ENCODE results near the gene ANKRD17.
A peak's percentile ranks its signal among the peaks of the same experiment; 100 is the strongest.

Gene ANKRD17

DNA sequence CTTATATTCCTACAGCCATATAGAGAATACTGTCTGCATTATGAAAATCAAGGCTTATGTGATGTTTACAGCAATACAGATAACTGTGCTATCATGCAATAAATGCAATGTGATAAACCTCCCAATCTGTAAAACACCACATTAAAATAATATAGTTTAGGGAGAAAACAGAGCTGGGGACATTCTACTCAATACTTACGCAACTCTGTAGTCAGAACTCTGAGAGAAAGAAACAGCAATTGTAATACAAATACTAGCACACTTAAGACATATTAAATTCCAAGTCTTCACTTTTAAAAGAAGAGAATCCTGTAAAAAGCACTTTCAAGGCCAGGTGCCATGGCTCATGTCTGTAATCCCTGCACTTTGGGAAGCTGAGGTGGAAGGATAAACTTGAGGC is 61.4 kb downstream of the ANKRD17 start:
- DNase-seq, result no peak

DNA sequence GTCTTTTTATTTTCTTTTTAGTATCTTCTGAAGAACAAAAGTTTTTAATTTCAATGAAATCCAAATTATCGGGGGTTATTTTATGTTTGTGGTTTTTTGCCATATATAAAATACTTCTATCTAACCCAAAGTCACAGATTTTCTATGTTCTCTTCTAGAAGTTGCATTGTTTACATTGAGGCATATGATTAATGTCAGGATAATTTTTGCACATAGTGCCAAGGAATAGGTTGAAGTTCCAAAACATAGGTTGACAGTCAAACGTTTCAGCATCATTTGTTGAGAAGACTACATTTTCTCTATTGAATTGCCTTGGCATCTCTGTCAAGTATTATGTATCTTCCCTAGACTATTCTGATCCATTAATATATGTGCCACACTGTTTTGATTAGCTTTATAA is 64.5 kb downstream of the ANKRD17 start:
- DNase-seq, result no peak

DNA sequence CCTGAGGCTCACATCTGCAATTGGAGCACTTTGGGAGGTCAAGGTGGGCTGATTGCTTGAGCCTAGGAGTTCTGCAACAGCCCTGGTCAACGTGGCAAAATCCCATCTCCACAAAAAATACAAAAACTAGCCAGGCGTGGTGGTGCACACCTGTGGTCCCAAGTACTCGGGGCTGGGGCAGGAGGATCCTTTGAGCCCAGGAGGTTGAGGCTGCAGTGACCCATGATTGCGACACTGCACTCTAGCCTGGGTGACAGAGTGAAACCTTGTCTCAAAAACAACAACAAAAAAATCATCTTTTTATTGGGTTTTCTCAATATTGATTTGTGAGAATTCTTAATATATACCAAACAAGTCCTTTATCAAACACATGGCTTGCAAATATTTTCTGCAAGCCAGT is 64.9 kb downstream of the ANKRD17 start:
- DNase-seq, result no peak

DNA sequence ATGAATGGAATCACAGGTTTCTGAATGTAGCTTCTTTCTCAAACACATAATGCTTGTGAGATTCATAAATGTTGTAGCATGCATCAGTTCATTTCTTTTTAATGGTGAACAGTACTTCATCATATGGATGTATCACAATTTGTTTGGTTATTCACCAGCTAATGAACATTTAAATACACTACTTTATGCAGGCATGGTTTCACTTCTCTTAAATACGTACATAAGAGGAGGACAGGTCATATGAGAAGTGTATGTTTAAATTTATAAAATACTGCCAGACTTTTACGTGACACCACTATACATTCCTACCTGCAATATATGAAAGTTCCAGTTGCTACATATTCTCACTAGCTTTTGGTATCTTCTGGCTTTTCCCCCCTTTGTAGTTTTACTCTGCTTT is 65.4 kb downstream of the ANKRD17 start:
- DNase-seq, result no peak

DNA sequence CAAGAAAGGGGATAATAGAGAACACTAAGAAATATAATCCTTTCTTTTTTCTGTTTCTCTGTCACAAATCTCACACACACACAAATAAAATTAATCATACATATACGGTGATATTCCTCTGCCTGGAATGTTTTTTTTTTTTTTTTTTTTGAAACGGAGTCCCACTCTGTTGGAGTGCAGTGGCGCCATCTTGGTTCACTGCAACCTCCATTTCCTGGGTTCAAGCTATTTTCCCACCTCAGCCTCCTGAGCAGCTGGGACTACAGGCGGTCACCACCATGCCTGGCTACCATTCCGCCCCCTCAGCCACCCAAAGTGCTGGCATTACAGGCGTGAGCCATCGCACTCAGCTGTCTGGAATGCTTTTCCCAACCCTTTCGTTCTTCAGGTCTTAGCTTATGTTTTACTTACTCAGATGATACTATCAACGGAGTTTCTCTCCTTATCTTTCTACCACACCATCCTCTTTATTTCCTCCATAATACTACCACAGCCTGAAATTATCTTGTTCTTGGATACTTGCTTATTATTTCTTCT is 69.3 kb downstream of the ANKRD17 start:
- no peak for DNase-seq

DNA sequence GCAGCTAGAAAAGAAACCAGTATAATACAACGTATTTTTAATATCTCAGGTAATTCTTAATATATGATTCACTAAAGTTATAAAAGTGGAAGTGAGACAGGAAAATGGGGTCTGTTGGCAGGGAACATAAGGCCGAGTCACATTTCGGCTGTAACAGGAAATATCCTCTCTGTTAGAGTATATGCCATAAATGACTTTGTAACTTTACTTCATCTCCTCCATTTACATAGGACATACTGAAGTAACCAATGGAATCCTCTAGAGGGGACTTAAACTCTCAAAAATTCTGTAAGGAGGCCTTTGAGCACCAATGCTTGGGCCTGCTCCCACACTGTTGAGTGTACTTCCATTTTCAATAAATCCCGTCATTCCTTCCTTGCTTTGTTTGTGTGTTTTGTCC is 71.3 kb downstream of the ANKRD17 start:
- no peak for DNase-seq

DNA sequence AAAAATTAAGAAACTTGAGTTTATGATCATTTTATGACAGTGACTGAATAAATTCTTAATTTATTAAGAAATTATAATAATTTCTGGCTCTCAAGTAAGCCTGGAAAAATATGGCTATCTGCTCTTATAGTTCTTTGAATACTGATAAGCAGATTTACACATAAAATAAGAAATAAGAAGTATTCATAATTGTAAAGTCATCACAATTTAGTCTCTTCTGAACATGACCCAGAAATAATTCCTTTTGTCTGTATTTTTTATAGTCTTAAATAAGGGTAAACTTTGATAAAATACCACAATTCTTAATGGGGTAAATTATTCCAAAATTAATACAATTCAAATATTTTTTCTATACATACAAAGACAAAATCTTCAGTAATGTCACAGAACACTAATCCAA is 72.7 kb downstream of the ANKRD17 start:
- no peak for DNase-seq

DNA sequence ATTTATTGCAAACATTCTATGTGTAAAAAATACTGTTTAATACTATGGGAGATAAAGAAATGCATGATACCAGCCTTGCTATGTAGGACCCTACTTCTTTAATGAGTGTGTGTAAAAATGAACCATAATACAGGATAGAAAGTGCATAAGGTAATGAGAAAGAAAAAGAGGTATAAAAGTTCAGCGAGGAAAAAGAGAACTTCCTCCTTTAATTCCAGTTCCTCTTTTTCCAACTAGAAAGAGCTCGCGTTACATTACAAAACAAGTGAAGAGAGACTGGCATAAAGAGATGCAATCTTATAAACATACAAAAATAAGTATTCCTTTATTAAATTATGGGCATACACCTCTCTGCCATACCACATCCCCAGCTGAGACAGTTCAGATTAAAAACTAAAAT is 77.4 kb downstream of the ANKRD17 start:
- DNase-seq, result no peak

DNA sequence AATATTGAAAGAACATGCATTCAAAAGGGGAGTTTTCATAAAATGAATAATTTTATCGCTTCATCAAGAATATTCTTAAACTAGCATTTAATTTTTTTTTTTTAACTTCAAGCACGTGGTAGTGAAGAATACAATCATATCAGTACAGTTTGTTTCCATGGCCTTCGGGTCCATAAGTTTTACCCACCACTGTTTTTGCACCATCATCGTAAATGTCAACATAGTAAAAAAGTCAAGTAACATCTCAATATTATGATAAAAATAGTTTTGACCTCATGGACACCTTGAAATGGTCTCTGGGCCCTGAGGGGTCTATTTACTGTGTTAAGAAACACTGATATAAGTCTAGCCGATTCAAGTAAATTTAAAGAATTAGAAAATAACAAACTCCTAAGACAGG is 80.2 kb downstream of the ANKRD17 start:
- DNase-seq, result no peak

DNA sequence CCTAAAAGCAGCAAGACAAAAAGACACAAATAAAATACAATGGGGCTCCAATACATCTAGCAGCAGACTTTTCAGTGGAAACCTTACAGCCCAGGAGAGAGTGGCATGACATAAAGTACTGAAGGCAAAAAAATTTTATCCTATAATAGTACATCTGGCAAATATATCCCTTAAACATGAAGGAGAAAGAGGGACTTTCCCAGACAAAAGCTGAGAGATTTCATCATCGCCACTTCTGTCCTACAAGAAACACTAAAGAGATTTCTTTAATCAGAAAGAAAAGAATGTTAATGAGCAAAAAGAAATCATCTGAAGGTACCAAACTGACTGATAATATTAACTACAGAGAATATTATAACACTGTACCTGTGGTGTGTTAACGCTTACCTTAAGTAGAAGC is 86.4 kb downstream of the ANKRD17 start:
- no peak for DNase-seq

DNA sequence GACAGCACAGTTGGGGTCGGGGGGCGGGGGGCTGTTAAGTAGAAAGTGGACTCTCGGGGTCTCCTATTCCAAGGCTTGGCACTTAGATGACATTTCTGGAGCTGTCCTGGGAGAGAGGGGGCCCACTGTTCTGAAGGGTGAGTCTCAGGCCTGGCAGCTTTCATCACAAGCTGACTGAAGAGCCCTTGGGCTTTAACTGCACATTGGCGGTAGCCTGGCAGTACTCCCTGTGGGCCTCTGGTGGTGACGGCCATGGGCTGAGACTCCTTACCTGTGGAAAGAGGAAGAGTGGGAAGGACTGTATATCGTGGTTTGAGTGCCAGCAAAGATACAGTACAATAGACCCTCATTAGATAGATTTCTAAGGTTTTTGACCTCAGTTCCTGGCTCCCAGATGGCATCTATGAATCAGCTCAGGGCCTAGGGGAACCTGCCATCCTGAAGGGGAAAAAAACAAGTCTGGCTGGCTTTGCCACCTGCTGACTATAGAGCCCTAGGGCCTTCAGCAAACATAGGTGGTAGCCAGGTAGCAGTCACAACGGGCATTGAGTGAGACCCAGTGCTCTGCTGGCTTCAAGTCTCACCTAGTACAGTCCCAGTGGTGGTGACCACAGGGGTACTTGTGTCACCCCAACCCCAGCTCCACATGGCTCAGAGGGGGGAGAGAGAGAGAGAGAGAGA is 87.9 kb downstream of the ANKRD17 start:
- no peak for DNase-seq

DNA sequence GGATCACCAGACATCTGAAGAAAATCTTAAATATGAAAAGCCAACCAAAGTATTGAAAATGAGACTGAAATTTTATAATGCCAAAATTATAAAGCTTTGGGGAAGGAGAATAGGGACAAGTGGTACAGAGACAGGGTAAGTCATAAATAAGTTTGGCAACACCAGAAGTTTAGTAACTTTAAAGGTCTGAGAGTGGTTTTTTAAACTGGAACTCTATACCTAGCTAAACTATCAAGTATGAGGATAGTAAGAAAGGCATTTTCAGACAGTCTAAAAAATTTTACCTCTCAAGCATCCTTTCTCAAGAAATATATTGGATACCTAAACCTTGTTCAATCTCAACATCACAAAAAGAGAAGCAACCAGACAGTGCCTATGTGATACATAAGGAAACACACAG is 92.4 kb downstream of the ANKRD17 start:
- DNase-seq, result no peak

DNA sequence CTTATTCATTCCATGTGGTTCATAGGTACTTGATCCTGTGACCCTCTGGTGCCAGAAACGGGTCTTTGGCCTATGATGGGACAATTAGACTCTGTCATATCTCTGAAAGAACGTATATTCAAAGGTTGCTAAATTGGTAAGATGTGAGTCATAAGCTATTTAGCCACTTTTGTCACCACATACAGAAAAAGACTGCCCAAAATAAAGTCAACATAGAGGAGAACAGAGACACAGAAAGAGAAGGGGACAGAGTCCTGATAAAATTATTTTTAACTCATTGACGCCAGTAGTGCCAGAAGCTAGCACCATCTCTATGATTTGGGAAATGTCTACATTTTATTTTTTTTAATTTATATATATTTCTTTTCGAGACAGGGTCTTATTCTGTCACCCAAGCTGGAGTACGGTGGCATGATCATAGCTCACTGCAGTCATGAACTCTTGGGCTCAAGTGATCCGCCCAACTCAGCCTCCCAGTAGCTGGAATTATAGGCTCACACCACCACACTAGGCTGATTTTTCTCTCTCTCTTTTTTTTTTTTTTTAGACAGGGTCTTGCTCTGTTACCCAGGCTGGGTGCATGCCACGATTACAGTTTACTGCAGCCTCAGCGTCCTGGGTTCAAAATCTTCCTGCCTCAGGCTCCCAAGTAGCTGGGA is 96.9 kb downstream of the ANKRD17 start:
- DNase-seq, result no peak

DNA sequence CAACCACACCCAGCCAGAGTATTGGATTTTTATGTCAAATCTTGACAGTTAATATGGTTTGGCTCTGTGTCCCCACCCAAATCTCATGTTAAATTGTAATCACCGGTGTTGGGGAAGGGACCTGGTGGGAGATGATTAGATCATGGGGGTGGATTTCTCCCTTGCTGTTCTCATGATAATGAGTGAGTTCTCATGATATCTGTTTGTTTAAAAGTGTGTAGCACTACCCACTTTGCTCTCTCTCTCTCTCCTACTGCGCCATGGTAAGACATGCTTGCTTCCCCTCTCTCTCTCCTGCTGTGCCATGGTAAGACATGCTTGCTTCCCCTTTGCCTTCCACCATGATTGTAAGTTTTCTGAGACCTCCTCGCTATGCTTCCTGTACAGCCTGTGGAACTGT is 102.2 kb downstream of the ANKRD17 start:
- no peak for DNase-seq

DNA sequence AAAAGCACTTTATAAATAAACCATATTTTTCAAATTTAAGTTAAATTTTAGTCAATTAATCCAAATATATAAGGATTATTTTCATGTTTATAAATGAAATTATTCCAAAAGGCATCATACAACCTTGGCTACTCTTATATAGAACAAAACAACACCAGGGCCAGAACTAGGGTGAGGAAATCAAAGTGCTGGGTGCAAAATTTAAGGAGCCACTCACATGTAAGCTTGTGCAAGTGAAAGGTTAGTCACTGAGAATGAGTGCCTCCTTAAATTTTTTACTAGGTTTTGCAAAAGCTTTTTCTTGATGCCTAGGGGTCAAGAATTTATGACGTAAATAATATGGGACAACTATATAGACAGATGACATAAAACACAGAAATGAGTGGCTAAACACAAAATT is 105.7 kb downstream of the ANKRD17 start:
- DNase-seq, result no peak

DNA sequence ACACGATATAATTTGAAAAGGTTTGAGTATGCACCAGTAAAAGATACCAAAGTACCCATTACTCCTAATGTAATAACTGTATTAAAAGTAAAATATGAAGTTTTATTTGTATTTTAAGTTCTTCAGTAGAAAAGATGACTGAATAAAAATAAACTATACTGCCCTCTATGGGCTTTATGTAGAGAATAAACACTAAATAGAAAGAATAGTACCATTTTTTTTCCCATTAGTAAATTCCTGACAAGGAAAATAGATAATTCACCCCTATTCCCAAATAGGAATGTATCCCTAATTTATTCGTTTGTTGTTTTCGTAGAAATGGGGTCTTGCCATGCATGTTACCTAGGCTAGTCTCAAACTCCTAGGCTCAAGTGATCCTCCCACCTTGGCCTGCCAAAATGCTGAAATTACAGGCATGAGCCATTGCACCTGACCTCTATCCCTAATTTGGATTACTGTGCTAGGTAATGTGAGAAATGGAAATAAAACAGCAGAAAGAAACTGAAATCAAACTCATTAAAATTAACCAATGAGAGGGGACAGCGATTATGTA is 115.5 kb downstream of the ANKRD17 start:
- no peak for DNase-seq

DNA sequence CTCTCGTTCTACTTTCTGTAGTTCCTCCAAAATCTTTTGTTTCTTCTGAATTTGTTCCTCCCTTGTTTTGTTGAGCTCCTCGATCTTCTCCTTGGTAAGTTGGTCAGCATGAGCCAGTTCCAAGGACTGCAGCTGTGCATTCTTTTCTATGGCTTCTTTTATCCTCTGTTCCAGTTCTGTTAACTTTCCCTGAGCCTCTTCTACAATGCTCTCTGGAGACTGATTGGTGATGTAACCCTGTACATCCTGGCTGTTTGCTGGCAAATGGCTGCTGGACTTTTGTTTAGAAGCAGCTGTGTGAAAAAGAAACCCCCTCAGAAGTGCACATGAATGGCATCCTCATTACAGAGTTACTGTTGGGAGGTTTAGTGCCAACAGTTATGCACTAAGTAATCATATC is 118.6 kb downstream of the ANKRD17 start:
- DNase-seq, result no peak

DNA sequence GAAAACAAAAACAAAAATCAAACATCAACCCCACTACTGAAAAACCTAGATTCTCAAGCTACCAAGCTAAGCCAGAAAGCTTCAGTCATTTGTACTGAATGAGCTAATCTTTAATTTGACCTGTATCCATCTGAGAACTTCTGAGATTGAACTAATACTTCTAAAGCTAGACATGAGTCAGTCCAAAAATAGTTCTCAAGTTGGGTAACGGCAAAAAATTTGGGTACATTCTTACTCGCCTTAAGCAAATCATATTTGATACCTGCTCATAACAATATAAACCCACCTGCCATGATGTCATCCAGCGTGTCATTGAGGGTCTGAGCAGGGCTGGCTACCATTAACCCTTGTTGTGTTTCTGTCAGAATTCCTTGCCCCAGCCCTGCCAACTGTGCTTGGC is 119.4 kb downstream of the ANKRD17 start:
- no peak for DNase-seq

DNA sequence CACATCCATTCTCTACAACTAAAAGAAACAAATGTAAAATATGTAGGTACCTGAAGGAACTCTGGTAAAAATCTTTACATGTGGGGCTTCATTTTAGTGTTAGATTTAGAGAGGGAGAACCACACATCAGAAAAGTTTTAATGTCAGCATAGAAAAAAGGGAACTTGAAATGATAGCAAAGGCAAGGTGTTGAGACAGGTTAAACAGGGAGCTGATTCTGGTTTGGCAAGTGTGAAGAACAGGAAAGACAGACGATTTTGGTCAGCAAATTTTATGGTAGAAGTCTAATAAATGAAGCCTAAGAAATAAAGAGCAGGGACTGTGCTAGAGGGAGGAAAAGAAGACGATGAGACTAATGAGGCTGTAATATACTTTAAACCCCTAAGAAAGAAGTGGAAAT is 121.5 kb downstream of the ANKRD17 start:
- DNase-seq, result no peak

DNA sequence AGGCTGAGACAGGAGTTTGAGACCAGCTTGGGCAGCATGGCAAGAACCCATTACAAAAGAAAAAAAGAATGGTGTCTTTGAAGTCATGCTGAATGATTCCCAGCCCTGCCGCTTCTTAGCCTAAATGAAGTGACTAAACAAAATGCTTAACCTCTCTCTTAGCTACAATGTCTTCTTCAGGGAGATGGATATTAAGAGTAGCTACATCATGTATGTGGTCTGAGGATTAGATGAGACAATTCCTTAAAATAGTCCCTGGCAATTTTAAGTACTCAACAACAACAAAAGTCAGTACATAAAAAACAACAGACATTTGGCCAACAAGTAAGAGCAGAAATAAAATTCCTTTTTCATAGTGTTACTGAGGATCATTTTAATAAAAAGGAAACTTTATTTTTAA is 124.8 kb downstream of the ANKRD17 start:
- no peak for DNase-seq

DNA sequence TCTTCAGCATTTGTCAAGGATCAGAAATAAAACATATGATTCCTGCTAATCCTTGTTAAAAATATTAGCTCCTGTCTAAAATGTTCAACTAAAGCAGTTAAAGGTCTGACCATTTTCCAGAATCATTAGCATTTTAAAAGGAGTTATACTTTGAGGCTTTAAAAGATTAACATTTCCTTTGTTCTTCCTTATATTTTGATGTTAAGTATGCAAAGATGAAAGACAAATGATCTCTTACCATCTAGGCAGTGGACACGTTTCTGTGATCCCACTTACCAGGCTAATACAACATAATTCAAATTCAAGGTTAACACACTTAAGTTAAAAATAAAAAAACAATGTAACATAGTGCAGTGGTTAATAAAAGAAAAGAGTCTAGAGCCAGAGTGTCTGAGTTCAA is 127.3 kb downstream of the ANKRD17 start:
- DNase-seq, result no peak

DNA sequence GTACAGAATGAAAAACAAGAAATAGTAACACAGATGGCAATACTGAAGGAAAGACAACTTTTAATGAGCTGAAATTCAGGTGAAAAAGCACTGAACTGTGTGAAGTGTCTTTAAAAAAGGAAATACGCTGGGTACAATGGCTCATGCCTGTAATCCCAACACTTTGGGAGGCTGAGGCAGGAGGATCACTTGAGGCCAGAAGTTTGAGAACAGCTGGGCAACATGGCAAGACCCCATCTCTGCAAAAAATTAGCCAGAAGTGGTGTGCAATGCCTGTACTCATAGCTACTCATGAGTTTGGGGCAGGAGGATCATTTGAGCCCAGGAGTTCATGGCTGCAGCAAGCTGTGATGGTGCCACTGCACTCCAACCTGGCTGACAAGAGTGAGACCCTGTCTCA is 129.3 kb downstream of the ANKRD17 start:
- DNase-seq, result no peak

DNA sequence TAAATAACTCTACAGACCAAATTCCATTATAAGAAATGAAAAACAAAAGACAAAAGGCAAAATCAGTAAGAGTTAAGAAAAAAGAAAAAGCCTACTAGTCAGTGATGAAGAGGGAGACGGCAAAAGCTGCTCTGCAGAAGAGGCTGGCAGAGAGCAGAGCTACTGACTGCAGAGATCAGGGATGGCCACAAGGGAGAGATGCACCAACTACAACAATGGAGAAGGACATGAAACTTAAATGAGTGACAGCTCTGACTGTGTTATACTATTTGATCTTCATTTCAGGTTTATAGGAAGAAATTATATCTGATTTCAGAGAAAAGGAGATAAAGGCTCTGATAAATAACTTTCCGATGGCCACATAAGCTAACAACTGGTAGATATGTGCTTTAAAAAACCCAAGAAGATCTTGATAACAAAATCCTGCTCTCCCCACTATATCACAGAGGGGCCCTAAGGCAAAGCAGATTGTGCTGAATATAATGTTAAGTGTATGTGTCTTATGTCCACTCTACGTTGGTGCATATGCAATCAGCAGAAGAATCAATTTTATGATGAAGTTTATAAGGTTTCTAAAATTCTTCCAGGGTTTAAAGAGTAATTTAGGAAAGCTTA is 130.7 kb downstream of the ANKRD17 start:
- peak in 1 of 2 donors; percentile 20 for DNase-seq

DNA sequence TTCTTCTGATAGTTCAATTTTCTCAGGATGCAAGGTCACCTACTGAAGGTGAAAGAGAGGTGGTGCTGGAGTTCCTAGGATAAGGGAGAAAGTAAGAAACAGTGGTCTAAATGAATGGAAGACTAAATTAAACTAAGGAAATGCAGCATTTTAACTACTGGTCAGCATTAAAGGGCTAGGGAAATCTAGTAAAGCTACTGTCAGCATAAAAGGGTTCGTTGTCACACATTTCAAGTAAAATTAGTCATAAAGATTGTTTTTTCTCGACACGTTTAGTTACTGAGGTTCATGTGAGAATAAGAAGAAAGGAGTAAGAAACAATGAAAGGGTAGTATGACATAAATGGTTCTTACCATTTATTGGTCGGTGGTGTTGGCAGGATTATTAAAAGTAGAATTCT is 149.1 kb downstream of the ANKRD17 start:
- no peak for DNase-seq
